Liver (tissue), 3 donors: ENCODE results near the gene CDK2AP2.

Experiments used
- EGR1 ChIP-seq, 2 donors: IDR thresholded peaks; 2 replicates each; pipeline ENCODE4 v1.6.1; 2016 to 2018; ENCODE audit warnings: antibody characterized with exemption in 2 of 2, low read depth in 2 of 2
- GABPA ChIP-seq, 2 donors: IDR thresholded peaks in 1 of 2; conservative IDR thresholded peaks in 1 of 2; 2 replicates each; pipeline ENCODE4 v1.6.1; 2016; ENCODE audit warnings: antibody characterized with exemption in 2 of 2, mild to moderate bottlenecking in 1 of 2, moderate library complexity in 1 of 2
- HNF4A ChIP-seq, 2 donors: conservative IDR thresholded peaks; 2 replicates each; pipeline ENCODE4 v1.6.1; 2016; ENCODE audit warnings: antibody characterized with exemption in 2 of 2, mild to moderate bottlenecking in 2 of 2
- HNF4G ChIP-seq: IDR thresholded peaks from 2 replicates; pipeline ENCODE4 v1.6.1; 2016; ENCODE audit warnings: antibody characterized with exemption
- JUND ChIP-seq, 2 donors: IDR thresholded peaks; 2 replicates each; pipeline ENCODE4 v1.6.1; 2016; ENCODE audit warnings: antibody characterized with exemption in 2 of 2
- RAD21 ChIP-seq, 2 donors: IDR thresholded peaks; 2 replicates each; pipeline ENCODE4 v1.6.1; 2016; ENCODE audit warnings: antibody characterized with exemption in 2 of 2, mild to moderate bottlenecking in 2 of 2
- TAF1 ChIP-seq: conservative IDR thresholded peaks from 2 replicates; pipeline ENCODE4 v1.6.1; 2016; ENCODE audit warnings: antibody characterized with exemption, mild to moderate bottlenecking
- YY1 ChIP-seq: IDR thresholded peaks from 2 replicates; pipeline ENCODE4 v1.6.1; 2016; ENCODE audit warnings: antibody characterized with exemption, mild to moderate bottlenecking
- TF ChIP-seq, protein P1 (sequence below): fragments of 150-350 bp; IDR thresholded peaks from 2 replicates; pipeline ENCODE4 v1.5.1; 2017; ENCODE audit warnings: improper control_type of control experiment, low read depth, low read length; ENCODE audit not compliant: missing input control
- TF ChIP-seq, protein P2 (sequence below): IDR thresholded peaks from 2 replicates; pipeline ENCODE4 v1.6.1; 2016; ENCODE audit warnings: antibody characterized with exemption
- TF ChIP-seq, protein P3 (sequence below): IDR thresholded peaks from 2 replicates; pipeline ENCODE4 v1.6.1; 2016; ENCODE audit warnings: antibody characterized with exemption, mild to moderate bottlenecking
- TF ChIP-seq, protein P4 (sequence below): IDR thresholded peaks from 2 replicates; pipeline ENCODE4 v1.6.1; 2016; ENCODE audit warnings: antibody characterized with exemption
- TF ChIP-seq, protein P5 (sequence below): IDR thresholded peaks from 2 replicates; pipeline ENCODE4 v1.6.1; 2016; ENCODE audit warnings: antibody characterized with exemption
- donor health status: healthy.
- donor health status: healthy.

DNA sequence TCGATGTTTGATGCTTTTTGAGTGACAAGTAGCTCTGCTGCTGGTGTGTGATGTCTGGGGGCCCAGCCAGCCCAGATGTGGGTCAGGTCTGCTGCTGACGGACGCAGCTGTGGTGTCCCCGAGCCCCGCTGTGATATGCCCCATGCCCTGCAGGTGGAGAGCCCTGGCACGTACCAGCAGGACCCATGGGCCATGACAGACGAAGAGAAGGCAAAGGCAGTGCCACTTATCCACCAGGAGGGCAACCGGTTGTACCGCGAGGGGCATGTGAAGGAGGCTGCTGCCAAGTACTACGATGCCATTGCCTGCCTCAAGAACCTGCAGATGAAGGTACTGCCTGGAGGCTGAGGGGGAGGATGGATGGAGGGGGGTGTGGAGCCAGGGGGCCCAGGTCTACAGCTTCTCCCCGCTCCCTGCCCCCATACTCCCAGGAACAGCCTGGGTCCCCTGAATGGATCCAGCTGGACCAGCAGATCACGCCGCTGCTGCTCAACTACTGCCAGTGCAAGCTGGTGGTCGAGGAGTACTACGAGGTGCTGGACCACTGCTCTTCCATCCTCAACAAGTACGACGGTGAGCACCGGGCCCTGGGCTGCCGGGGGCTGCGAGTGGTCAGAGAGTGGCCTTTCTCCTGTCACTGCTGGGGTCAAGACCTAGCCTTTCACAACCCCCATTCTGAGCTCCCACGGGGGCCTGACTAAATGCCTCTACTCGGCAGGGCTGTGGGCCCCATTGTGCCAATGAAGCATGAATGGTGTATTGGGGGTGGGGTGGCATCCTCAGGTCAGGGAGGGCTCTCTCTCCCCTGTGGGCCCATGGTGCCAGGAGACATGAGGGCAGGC lies 17.9 kb downstream of the CDK2AP2 start:
- TF ChIP-seq JUND (IDR thresholded peaks at IDR 0.05) (no peak), GABPA (IDR thresholded peaks at IDR 0.05 in 1 of 2, conservative IDR thresholded peaks at IDR 0.05 in 1 of 2) (no peak), HNF4G (no peak), YY1 (no peak), RAD21 (IDR thresholded peaks at IDR 0.05) (no peak), TAF1 (no peak), HNF4A (conservative IDR thresholded peaks at IDR 0.05) (no peak), EGR1 (IDR thresholded peaks at IDR 0.05; ENCODE audit: low read depth in 2 of 2) (no peak)
- TF ChIP-seq, protein P1, sequence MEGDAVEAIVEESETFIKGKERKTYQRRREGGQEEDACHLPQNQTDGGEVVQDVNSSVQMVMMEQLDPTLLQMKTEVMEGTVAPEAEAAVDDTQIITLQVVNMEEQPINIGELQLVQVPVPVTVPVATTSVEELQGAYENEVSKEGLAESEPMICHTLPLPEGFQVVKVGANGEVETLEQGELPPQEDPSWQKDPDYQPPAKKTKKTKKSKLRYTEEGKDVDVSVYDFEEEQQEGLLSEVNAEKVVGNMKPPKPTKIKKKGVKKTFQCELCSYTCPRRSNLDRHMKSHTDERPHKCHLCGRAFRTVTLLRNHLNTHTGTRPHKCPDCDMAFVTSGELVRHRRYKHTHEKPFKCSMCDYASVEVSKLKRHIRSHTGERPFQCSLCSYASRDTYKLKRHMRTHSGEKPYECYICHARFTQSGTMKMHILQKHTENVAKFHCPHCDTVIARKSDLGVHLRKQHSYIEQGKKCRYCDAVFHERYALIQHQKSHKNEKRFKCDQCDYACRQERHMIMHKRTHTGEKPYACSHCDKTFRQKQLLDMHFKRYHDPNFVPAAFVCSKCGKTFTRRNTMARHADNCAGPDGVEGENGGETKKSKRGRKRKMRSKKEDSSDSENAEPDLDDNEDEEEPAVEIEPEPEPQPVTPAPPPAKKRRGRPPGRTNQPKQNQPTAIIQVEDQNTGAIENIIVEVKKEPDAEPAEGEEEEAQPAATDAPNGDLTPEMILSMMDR = no peak
- TF ChIP-seq, protein P2, sequence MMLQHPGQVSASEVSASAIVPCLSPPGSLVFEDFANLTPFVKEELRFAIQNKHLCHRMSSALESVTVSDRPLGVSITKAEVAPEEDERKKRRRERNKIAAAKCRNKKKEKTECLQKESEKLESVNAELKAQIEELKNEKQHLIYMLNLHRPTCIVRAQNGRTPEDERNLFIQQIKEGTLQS = no peak
- TF ChIP-seq, protein P3, sequence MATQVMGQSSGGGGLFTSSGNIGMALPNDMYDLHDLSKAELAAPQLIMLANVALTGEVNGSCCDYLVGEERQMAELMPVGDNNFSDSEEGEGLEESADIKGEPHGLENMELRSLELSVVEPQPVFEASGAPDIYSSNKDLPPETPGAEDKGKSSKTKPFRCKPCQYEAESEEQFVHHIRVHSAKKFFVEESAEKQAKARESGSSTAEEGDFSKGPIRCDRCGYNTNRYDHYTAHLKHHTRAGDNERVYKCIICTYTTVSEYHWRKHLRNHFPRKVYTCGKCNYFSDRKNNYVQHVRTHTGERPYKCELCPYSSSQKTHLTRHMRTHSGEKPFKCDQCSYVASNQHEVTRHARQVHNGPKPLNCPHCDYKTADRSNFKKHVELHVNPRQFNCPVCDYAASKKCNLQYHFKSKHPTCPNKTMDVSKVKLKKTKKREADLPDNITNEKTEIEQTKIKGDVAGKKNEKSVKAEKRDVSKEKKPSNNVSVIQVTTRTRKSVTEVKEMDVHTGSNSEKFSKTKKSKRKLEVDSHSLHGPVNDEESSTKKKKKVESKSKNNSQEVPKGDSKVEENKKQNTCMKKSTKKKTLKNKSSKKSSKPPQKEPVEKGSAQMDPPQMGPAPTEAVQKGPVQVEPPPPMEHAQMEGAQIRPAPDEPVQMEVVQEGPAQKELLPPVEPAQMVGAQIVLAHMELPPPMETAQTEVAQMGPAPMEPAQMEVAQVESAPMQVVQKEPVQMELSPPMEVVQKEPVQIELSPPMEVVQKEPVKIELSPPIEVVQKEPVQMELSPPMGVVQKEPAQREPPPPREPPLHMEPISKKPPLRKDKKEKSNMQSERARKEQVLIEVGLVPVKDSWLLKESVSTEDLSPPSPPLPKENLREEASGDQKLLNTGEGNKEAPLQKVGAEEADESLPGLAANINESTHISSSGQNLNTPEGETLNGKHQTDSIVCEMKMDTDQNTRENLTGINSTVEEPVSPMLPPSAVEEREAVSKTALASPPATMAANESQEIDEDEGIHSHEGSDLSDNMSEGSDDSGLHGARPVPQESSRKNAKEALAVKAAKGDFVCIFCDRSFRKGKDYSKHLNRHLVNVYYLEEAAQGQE = no peak
- TF ChIP-seq, protein P4, sequence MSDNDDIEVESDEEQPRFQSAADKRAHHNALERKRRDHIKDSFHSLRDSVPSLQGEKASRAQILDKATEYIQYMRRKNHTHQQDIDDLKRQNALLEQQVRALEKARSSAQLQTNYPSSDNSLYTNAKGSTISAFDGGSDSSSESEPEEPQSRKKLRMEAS = no peak
- TF ChIP-seq, protein P5, sequence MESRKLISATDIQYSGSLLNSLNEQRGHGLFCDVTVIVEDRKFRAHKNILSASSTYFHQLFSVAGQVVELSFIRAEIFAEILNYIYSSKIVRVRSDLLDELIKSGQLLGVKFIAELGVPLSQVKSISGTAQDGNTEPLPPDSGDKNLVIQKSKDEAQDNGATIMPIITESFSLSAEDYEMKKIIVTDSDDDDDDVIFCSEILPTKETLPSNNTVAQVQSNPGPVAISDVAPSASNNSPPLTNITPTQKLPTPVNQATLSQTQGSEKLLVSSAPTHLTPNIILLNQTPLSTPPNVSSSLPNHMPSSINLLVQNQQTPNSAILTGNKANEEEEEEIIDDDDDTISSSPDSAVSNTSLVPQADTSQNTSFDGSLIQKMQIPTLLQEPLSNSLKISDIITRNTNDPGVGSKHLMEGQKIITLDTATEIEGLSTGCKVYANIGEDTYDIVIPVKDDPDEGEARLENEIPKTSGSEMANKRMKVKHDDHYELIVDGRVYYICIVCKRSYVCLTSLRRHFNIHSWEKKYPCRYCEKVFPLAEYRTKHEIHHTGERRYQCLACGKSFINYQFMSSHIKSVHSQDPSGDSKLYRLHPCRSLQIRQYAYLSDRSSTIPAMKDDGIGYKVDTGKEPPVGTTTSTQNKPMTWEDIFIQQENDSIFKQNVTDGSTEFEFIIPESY = no peak
